Upper lobe of right lung (tissue), 1 donor: ENCODE measurements around the gene TMEM259. TPM values are rescaled to one million over a fixed set of nuclear protein-coding genes. Genes with fewer than 3 reads are reported as not detected.
A peak's percentile ranks its signal among the peaks of the same experiment; 100 is the strongest.

Experiments
- ATAC-seq: fragments of 200-7000 bp; cut with Tn5 transposase; one replicate; pipeline ENCODE4 v1.9.1; 2020; ENCODE audit warnings: mild to moderate bottlenecking, moderate library complexity
- DNase-seq: peaks from one replicate; pipeline ENCODE4 v3.0.0-alpha.2; 2020
- H3K27ac ChIP-seq: fragments of 200-600 bp; one replicate; pipeline ENCODE4 v1.8.0; 2022
- H3K27me3 ChIP-seq: fragments of 200-600 bp; one replicate; pipeline ENCODE4 v1.8.0; 2022; ENCODE audit warnings: mild to moderate bottlenecking
- H3K36me3 ChIP-seq: fragments of 200-600 bp; one replicate; pipeline ENCODE4 v1.8.0; 2022
- H3K4me1 ChIP-seq: fragments of 200-600 bp; one replicate; pipeline ENCODE4 v1.8.0; 2022
- H3K4me3 ChIP-seq: fragments of 200-600 bp; one replicate; pipeline ENCODE4 v1.8.0; 2022; ENCODE audit warnings: mild to moderate bottlenecking
- H3K9me3 ChIP-seq: fragments of 200-600 bp; one replicate; pipeline ENCODE4 v1.8.0; 2022
- intact Hi-C: fragments of 100-400 bp; cut with DNase I; formaldehyde crosslinking; loops from one replicate; pipeline ENCODE4 v1.11.0; 2022
- total RNA-seq: library from RNA; stranded (reverse); fragmentation: NEBNext Ultra II Directional; extraction: Animal tissue kit (Norgen Biotek cat#: 25700); gene quantifications from one replicate; pipeline ENCODE4 v1.2.1, GENCODE V29; 2021
- TF ChIP-seq, protein P1 (sequence below): fragments of 200-600 bp; IDR thresholded peaks from one replicate; pipeline ENCODE4 v1.8.0; 2022; ENCODE audit warnings: antibody characterized with exemption
- donor health status: DM: no; HTN: yes; CAD: no; lungs with severe emphysema.

TMEM259 gene
- total RNA-seq, 1 donor from 2014 or later, result 167 TPM

DNA sequence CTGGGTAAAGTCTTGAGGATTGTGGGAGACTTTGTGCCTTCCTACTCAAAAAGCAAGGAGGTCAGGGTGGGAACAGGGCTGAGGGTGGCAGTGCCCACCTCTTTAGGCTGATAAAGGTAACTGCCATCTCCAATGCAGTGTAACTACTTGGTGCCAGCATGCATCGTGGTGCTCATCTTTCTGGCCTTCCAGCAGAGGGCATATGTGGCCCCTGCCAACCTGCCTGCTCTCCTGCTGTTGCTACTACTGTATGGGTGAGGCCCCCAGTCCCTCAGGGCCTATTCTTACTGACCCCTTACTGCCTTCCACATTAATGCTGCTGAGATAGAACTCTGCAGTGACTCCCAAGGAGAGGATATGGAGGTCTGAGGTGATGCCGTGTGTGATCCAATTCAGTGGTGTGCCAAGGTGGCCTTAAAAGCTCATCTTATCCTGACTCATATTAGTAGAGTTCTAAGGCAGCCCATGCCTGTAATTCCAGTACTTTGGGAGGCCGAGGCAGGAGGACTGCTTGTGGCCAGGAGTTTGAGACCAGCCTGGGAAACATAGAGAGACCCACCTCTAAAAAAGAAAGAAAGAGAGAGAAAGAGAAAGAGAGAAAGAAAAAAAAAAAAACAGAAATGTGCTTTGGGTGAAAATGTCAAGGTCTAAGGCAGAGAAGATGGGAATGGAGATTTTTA, 36.4 kb upstream of the TMEM259 start:
- no peaks in the 10 kb centered on the region for H3K27me3 ChIP-seq
- no peaks in the 10 kb centered on the region for H3K4me1 ChIP-seq
- H3K27ac ChIP-seq, result no peak overlapping the region
- DNase-seq, result no peak
- no peaks in the 10 kb centered on the region for H3K36me3 ChIP-seq
- intact Hi-C loops, result no loop called here
- peak; percentile 65 for ATAC-seq
- TF ChIP-seq, protein P1, sequence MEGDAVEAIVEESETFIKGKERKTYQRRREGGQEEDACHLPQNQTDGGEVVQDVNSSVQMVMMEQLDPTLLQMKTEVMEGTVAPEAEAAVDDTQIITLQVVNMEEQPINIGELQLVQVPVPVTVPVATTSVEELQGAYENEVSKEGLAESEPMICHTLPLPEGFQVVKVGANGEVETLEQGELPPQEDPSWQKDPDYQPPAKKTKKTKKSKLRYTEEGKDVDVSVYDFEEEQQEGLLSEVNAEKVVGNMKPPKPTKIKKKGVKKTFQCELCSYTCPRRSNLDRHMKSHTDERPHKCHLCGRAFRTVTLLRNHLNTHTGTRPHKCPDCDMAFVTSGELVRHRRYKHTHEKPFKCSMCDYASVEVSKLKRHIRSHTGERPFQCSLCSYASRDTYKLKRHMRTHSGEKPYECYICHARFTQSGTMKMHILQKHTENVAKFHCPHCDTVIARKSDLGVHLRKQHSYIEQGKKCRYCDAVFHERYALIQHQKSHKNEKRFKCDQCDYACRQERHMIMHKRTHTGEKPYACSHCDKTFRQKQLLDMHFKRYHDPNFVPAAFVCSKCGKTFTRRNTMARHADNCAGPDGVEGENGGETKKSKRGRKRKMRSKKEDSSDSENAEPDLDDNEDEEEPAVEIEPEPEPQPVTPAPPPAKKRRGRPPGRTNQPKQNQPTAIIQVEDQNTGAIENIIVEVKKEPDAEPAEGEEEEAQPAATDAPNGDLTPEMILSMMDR, result peak; percentile 35
- no peak overlapping the region for H3K4me3 ChIP-seq
- H3K9me3 ChIP-seq, result peaks cover 14% of the 10 kb centered on the region

DNA sequence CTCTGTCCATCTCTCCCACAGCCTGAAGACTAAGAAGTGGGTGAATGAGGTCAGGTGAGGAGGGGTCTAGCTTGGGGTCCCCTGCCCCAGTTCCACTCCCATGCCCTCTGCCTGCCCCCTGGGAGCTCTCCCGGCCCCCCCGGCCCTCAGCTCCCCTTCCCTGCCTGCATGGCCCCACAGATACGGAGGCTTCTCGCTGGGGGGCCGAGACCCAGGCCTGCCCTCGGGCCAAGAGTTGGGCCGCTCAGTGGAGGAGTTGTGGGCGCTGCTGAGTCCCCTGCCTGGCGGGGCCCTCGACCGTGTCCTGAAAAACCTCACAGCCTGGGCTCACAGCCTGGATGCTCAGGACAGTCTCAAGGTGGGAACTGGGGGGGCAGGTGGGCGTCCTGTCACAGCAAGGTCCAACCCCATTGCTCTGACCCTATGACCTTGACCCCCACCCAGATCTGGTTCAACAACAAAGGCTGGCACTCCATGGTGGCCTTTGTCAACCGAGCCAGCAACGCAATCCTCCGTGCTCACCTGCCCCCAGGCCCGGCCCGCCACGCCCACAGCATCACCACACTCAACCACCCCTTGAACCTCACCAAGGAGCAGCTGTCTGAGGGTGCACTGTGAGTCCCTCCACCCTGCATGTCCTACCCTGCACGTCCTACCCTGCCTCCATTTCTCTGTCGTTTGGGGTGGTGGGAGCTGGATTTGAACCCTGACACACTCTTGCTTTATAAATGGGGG, 35.1 kb upstream of the TMEM259 start:
- ATAC-seq (no peak), DNase-seq (no peak)
- TF ChIP-seq, protein P1, result no peak
- Histone ChIP-seq H3K4me3 (no peak overlapping the region), H3K4me1 (no peaks in the 10 kb centered on the region), H3K36me3 (no peaks in the 10 kb centered on the region), H3K9me3 (peaks cover 14% of the 10 kb centered on the region), H3K27ac (no peak overlapping the region), H3K27me3 (no peaks in the 10 kb centered on the region)
- intact Hi-C loops, result no loop called here

DNA sequence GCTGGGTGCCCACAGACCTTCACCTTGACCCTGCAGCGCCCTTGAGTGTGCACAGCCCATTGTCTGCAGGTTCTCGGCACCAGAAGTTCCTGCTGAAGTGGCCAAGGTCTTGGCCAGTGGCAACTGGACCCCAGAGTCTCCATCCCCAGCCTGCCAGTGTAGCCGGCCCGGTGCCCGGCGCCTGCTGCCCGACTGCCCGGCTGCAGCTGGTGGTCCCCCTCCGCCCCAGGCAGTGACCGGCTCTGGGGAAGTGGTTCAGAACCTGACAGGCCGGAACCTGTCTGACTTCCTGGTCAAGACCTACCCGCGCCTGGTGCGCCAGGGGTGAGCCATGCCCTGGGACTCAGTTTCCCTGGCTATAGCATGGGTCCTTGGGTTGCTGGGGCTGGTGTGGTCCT, 34.1 kb upstream of the TMEM259 start:
- ATAC-seq, result no peak
- DNase-seq, result no peak
- intact Hi-C loops, result no loop called here
- Histone ChIP-seq H3K36me3 (no peaks in the 10 kb centered on the region), H3K4me1 (no peaks in the 10 kb centered on the region), H3K4me3 (no peak overlapping the region), H3K27ac (no peak overlapping the region), H3K27me3 (no peaks in the 10 kb centered on the region), H3K9me3 (peaks cover 14% of the 10 kb centered on the region)
- TF ChIP-seq, protein P1, result no peak

DNA sequence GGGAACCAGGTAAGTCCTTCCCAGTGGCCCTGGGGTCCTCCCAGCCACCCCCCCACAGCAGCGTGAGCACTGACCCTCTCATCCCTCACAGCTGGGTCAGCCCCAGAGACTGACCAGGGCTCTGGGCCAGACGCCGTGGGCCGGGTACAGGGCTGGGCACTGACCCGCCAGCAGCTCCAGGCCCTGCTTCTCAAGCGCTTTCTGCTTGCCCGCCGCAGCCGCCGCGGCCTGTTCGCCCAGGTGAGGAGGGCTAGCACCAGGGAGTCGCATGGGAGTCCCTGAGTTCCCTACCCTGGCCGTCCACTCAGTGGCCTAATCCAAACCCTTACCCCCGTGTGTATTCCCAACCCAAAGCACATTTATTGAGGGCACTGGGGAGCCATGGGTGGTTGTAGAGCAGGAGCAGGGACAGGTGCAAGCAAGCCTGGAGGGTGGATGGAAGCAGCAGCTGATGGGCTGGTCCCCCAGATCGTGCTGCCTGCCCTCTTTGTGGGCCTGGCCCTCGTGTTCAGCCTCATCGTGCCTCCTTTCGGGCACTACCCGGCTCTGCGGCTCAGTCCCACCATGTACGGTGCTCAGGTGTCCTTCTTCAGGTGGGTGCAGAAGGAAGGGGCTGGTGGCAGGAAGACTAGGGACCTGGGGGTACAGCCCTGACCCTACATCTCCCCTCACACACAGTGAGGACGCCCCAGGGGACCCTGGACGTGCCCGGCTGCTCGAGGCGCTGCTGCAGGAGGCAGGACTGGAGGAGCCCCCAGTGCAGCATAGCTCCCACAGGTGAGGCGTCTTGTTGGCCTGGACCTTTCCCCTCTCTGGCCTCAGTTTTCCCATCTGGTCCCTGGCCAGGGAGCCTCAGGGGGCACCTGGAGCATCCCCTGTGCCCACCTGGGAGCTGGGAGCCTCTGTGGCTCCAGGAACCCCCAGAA, 33.4 kb upstream of the TMEM259 start:
- no peak for DNase-seq
- no peaks in the 10 kb centered on the region for H3K4me1 ChIP-seq
- no peaks in the 10 kb centered on the region for H3K36me3 ChIP-seq
- ATAC-seq, result no peak
- H3K27me3 ChIP-seq, result no peaks in the 10 kb centered on the region
- H3K9me3 ChIP-seq, result peaks cover 14% of the 10 kb centered on the region
- H3K27ac ChIP-seq, result no peak overlapping the region
- H3K4me3 ChIP-seq, result no peak overlapping the region
- TF ChIP-seq, protein P1, result no peak
- intact Hi-C loops, result no loop called here

DNA sequence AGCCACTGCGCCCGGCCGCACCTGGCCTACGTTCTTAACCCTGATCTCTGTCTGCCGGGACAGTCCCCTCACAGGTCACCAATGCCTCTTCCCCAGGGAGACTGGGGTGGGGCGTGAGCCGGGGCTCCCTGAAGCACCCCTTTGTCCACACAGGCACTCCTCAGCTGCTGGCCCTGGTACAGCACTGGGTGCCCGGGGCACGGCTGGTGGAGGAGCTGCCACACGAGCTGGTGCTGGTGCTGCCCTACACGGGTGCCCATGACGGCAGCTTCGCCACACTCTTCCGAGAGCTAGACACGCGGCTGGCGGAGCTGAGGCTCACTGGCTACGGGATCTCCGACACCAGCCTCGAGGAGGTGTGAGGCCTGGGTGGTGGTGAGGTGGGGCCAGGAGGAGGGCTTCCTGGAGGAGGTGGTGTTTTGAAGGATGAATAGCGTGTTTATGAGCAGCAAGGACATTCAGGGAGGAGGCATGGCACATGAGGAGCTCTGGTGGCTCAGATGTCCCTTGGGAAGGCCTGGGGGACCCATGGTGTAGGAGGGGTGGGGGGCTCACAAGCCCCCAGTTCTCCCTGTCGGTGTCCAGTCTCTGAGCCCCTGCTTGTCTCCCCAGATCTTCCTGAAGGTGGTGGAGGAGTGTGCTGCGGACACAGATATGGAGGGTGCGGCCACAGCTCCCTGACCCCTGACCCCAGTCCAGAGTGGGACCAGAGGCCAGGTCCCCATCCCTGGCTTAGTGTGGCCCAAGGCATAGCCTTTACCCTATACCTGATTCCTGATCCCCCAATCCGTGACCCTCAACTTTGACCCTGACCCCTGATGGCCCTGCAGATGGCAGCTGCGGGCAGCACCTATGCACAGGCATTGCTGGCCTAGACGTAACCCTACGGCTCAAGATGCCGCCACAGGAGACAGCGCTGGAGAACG, 32.5 kb upstream of the TMEM259 start:
- DNase-seq, result no peak
- no peaks in the 10 kb centered on the region for H3K27me3 ChIP-seq
- no peaks in the 10 kb centered on the region for H3K4me1 ChIP-seq
- H3K27ac ChIP-seq, result no peak overlapping the region
- TF ChIP-seq, protein P1, result no peak
- H3K4me3 ChIP-seq, result no peak overlapping the region
- ATAC-seq, result no peak
- H3K36me3 ChIP-seq, result no peaks in the 10 kb centered on the region
- H3K9me3 ChIP-seq, result peaks cover 13% of the 10 kb centered on the region
- intact Hi-C loops, result no loop called here
